Measurements from ENCODE around the gene HEG1.

The HEG1 gene

GRCh38 chr3:125055913-125056745 lies at the start of gene HEG1:
Gene HEG1 (minus strand): TSS chr3:125055997. CDS start chr3:125055890, 107 bp downstream.
- peak; percentile 66 for DNase-seq (ENCODE audit: extremely low read depth, low read depth)
- TF ChIP-seq CTCF (IDR thresholded peaks at IDR 0.05; ENCODE audit: low read depth, low read length), result no peak

GRCh38 chr3:125105116-125105515 lies 49.3 kb upstream of the HEG1 start:
- no peak for DNase-seq (ENCODE audit: extremely low read depth, low read depth)

GRCh38 chr3:125104639-125105038 lies 48.8 kb upstream of the HEG1 start:
- TF ChIP-seq CTCF (IDR thresholded peaks at IDR 0.05; ENCODE audit: low read depth, low read length), result no peak
- DNase-seq (ENCODE audit: extremely low read depth, low read depth), result no peak

More at GRCh38 chr3:125105116-125105515, 49.3 kb upstream of the HEG1 start:
- no peak for TF ChIP-seq CTCF (IDR thresholded peaks at IDR 0.05; ENCODE audit: low read depth, low read length)

GRCh38 chr3:125103406-125103805 lies 47.6 kb upstream of the HEG1 start:
- no peak for DNase-seq (ENCODE audit: extremely low read depth, low read depth)
- TF ChIP-seq CTCF (IDR thresholded peaks at IDR 0.05; ENCODE audit: low read depth, low read length), result no peak

GRCh38 chr3:125102470-125102869 lies 46.7 kb upstream of the HEG1 start:
- no peak for TF ChIP-seq CTCF (IDR thresholded peaks at IDR 0.05; ENCODE audit: low read depth, low read length)
- DNase-seq (ENCODE audit: extremely low read depth, low read depth), result no peak

GRCh38 chr3:125098611-125099291 lies 43.0 kb upstream of the HEG1 start:
- no peak for DNase-seq (ENCODE audit: extremely low read depth, low read depth)
- no peak for TF ChIP-seq CTCF (IDR thresholded peaks at IDR 0.05; ENCODE audit: low read depth, low read length)

- no peak for DNase-seq (ENCODE audit: extremely low read depth, low read depth)
- no peak for TF ChIP-seq CTCF (IDR thresholded peaks at IDR 0.05; ENCODE audit: low read depth, low read length)
Measured at GRCh38 chr3:125090649-125091048, 34.9 kb upstream of the HEG1 start.
